ENCODE measurements around the gene NTNG1. TPM values are rescaled to one million over a fixed set of nuclear protein-coding genes. Genes with fewer than 3 reads are reported as not detected.
A peak's percentile ranks its signal among the peaks of the same experiment; 100 is the strongest.

The NTNG1 gene
- total RNA-seq, 1 donor from 2014 or later: 8.1 TPM

GRCh38 chr1:107142666-107143065 is 1.8 kb downstream of the NTNG1 start:
- Histone ChIP-seq H3K27me3 (ENCODE audit: insufficient read depth, low read length) (no peaks in the 10 kb centered on the region), H3K9me3 (ENCODE audit: insufficient read depth, low read depth, low read length) (no peaks in the 10 kb centered on the region), H3K4me3 (ENCODE audit: insufficient read depth, low read depth, low read length) (no peak overlapping the region), H3K36me3 (ENCODE audit: insufficient read depth, low read length) (no peaks in the 10 kb centered on the region), H3K4me2 (ENCODE audit: low read length) (peak overlapping the region; percentile 96), H4K20me1 (ENCODE audit: insufficient read depth, low read length) (no peaks in the 10 kb centered on the region), H3K27ac (ENCODE audit: low read depth, low read length) (no peak overlapping the region), H3K9ac (ENCODE audit: low read length) (peak overlapping the region; percentile 50), H3K4me1 (ENCODE audit: insufficient read depth, low read length) (peaks cover 17% of the 10 kb centered on the region), H2AFZ (ENCODE audit: low read depth, low read length) (no peak overlapping the region), H3K79me2 (ENCODE audit: insufficient read depth, low read length) (peaks cover 24% of the 10 kb centered on the region)
- FAIRE-seq: no peak
- Mint-ChIP-seq H3K36me3 (ENCODE audit: low read depth, unreplicated experiment) (no peaks in the 10 kb centered on the region), H3K9me3 (ENCODE audit: unreplicated experiment) (no peaks in the 10 kb centered on the region), H3K27me3 (ENCODE audit: low read depth, unreplicated experiment) (no peaks in the 10 kb centered on the region), H3K27ac (ENCODE audit: unreplicated experiment) (no peak overlapping the region), H3K4me3 (ENCODE audit: unreplicated experiment) (peak overlapping the region; percentile 86), H3K4me1 (ENCODE audit: low read depth, unreplicated experiment) (peaks cover 17% of the 10 kb centered on the region)
- TF ChIP-seq, protein P1, sequence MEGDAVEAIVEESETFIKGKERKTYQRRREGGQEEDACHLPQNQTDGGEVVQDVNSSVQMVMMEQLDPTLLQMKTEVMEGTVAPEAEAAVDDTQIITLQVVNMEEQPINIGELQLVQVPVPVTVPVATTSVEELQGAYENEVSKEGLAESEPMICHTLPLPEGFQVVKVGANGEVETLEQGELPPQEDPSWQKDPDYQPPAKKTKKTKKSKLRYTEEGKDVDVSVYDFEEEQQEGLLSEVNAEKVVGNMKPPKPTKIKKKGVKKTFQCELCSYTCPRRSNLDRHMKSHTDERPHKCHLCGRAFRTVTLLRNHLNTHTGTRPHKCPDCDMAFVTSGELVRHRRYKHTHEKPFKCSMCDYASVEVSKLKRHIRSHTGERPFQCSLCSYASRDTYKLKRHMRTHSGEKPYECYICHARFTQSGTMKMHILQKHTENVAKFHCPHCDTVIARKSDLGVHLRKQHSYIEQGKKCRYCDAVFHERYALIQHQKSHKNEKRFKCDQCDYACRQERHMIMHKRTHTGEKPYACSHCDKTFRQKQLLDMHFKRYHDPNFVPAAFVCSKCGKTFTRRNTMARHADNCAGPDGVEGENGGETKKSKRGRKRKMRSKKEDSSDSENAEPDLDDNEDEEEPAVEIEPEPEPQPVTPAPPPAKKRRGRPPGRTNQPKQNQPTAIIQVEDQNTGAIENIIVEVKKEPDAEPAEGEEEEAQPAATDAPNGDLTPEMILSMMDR (IDR thresholded peaks at IDR 0.05; ENCODE audit: insufficient read depth, low read depth, low read length): no peak
- TF ChIP-seq EZH2 (IDR thresholded peaks at IDR 0.05; ENCODE audit: insufficient read depth, low read length): no peak
- DNase-seq (ENCODE audit: low read depth): no peak

- Histone ChIP-seq H3K4me2 (ENCODE audit: low read length) (no peak overlapping the region), H3K4me3 (ENCODE audit: insufficient read depth, low read depth, low read length) (no peak overlapping the region), H3K9me3 (ENCODE audit: insufficient read depth, low read depth, low read length) (no peaks in the 10 kb centered on the region), H2AFZ (ENCODE audit: low read depth, low read length) (no peak overlapping the region), H3K27me3 (ENCODE audit: insufficient read depth, low read length) (no peaks in the 10 kb centered on the region), H3K79me2 (ENCODE audit: insufficient read depth, low read length) (peaks cover 26% of the 10 kb centered on the region), H3K4me1 (ENCODE audit: insufficient read depth, low read length) (no peaks in the 10 kb centered on the region), H4K20me1 (ENCODE audit: insufficient read depth, low read length) (no peaks in the 10 kb centered on the region), H3K27ac (ENCODE audit: low read depth, low read length) (no peak overlapping the region), H3K9ac (ENCODE audit: low read length) (no peak overlapping the region), H3K36me3 (ENCODE audit: insufficient read depth, low read length) (no peaks in the 10 kb centered on the region)
- FAIRE-seq (no peak), DNase-seq (ENCODE audit: low read depth) (no peak)
- Mint-ChIP-seq H3K4me3 (ENCODE audit: unreplicated experiment) (no peak overlapping the region), H3K27ac (ENCODE audit: unreplicated experiment) (no peak overlapping the region), H3K36me3 (ENCODE audit: low read depth, unreplicated experiment) (no peaks in the 10 kb centered on the region), H3K4me1 (ENCODE audit: low read depth, unreplicated experiment) (no peaks in the 10 kb centered on the region), H3K27me3 (ENCODE audit: low read depth, unreplicated experiment) (no peaks in the 10 kb centered on the region), H3K9me3 (ENCODE audit: unreplicated experiment) (no peaks in the 10 kb centered on the region)
- TF ChIP-seq, protein P1 (IDR thresholded peaks at IDR 0.05; ENCODE audit: insufficient read depth, low read depth, low read length): no peak
- no peak for TF ChIP-seq EZH2 (IDR thresholded peaks at IDR 0.05; ENCODE audit: insufficient read depth, low read length)
Observed at GRCh38 chr1:107145637-107146036, 4.8 kb downstream of the NTNG1 start.

- Histone ChIP-seq H3K27ac (ENCODE audit: low read depth, low read length) (no peak overlapping the region), H3K9me3 (ENCODE audit: insufficient read depth, low read depth, low read length) (no peaks in the 10 kb centered on the region), H2AFZ (ENCODE audit: low read depth, low read length) (no peak overlapping the region), H3K4me2 (ENCODE audit: low read length) (no peak overlapping the region), H3K4me1 (ENCODE audit: insufficient read depth, low read length) (peaks cover under 1% of the 10 kb centered on the region), H3K9ac (ENCODE audit: low read length) (no peak overlapping the region), H3K4me3 (ENCODE audit: insufficient read depth, low read depth, low read length) (no peak overlapping the region), H3K79me2 (ENCODE audit: insufficient read depth, low read length) (peaks cover 32% of the 10 kb centered on the region), H3K36me3 (ENCODE audit: insufficient read depth, low read length) (no peaks in the 10 kb centered on the region), H3K27me3 (ENCODE audit: insufficient read depth, low read length) (no peaks in the 10 kb centered on the region), H4K20me1 (ENCODE audit: insufficient read depth, low read length) (peaks cover 4% of the 10 kb centered on the region)
- FAIRE-seq (no peak), DNase-seq (ENCODE audit: low read depth) (no peak)
- Mint-ChIP-seq H3K27ac (ENCODE audit: unreplicated experiment) (no peak overlapping the region), H3K27me3 (ENCODE audit: low read depth, unreplicated experiment) (no peaks in the 10 kb centered on the region), H3K9me3 (ENCODE audit: unreplicated experiment) (no peaks in the 10 kb centered on the region), H3K36me3 (ENCODE audit: low read depth, unreplicated experiment) (no peaks in the 10 kb centered on the region), H3K4me3 (ENCODE audit: unreplicated experiment) (no peak overlapping the region), H3K4me1 (ENCODE audit: low read depth, unreplicated experiment) (no peaks in the 10 kb centered on the region)
- TF ChIP-seq, protein P1 (IDR thresholded peaks at IDR 0.05; ENCODE audit: insufficient read depth, low read depth, low read length): no peak
- no peak for TF ChIP-seq EZH2 (IDR thresholded peaks at IDR 0.05; ENCODE audit: insufficient read depth, low read length)
Observed at GRCh38 chr1:107147843-107148242, 7.0 kb downstream of the NTNG1 start.
